ENCODE measurements around the gene NRXN2.

DNA sequence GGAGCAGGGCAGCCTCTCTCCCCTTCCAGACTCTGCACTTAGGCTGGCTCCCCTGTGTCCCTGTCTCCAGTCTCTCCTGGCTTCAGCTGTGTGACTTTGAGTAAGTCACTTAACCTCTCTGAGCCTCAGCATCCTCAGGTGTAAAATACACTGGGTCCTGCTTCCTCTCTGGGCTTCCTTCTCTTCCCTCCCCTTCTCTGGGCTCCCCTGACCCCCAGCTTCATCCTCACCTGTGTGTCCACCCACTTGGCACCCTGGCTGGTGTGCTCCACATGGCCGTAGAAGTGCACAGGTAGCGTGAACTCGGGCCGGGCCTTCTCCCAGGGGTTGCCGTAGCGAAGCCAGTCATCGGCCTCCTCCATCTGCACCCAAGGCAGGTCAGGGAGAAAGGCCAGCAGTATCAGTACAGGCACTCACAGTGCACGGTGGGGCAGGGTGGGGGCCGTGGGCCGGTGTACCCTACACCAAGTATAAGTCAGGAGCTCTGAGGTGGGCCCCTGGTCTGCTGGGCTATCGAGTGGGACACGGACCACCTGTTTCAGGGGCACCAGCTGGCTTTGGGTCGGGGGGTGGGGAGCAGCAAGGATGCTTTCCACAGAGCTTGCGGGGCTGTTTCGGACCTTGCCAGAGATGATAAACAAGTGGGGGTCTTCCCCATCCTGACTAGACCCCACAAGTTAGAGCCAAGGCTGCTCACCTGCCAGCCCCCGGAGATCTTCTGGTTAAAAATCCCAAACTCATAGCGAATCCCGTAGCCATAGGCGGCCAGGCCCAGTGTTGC is 34.7 kb upstream of the NRXN2 start:
- TF ChIP-seq, protein P1, sequence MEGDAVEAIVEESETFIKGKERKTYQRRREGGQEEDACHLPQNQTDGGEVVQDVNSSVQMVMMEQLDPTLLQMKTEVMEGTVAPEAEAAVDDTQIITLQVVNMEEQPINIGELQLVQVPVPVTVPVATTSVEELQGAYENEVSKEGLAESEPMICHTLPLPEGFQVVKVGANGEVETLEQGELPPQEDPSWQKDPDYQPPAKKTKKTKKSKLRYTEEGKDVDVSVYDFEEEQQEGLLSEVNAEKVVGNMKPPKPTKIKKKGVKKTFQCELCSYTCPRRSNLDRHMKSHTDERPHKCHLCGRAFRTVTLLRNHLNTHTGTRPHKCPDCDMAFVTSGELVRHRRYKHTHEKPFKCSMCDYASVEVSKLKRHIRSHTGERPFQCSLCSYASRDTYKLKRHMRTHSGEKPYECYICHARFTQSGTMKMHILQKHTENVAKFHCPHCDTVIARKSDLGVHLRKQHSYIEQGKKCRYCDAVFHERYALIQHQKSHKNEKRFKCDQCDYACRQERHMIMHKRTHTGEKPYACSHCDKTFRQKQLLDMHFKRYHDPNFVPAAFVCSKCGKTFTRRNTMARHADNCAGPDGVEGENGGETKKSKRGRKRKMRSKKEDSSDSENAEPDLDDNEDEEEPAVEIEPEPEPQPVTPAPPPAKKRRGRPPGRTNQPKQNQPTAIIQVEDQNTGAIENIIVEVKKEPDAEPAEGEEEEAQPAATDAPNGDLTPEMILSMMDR (IDR thresholded peaks at IDR 0.05), result no peak
- TF ChIP-seq POLR2A (IDR thresholded peaks at IDR 0.05), result no peak

Data from heart left ventricle (tissue), 13 donors.